ENCODE data around the gene TENM3.

GRCh38 chr4:182223708-182224107, 19.5 kb upstream of the TENM3 start:
- TF ChIP-seq CTCF (IDR thresholded peaks at IDR 0.05) (no peak), POLR2A (IDR thresholded peaks at IDR 0.05) (no peak)

All from testis (tissue), 2 donors.